Stimulated activated CD4-positive, alpha-beta T cell treated with anti-CD3 and anti-CD28 coated beads, Interleukin-1b, Interleukin-23, amount 100 ng/mL, for 48 hours (primary cell): ENCODE results near the gene TAF11L6.
A peak's percentile ranks its signal among the peaks of the same experiment; 100 is the strongest.
"Not testable (repeated sequence)": the region's sequence is repeated elsewhere in the genome, so short reads cannot be mapped to it uniquely, and the experiment has no call there.

Source experiments
- DNase-seq: peaks from one replicate; pipeline ENCODE4 v3.0.0-alpha.2; 2020

Gene TAF11L6

DNA sequence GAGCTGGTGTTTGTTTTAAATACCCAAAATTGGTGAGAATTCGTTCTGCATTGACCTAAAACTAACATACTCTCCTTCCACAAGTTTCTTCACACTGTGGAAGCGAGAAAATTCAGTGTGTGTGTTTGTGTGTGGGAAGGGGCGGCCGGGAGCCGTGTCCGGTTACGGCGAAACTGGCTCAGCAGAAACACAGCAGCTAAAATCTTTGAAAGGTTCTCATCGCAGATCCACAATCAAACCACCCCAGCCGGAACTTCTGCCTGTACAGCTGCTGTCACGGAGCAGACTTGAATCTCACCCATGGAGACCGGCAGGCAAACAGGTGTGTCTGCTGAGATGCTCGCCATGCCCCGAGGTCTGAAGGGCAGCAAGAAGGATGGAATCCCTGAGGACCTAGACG lies at the start of gene TAF11L6:
Gene TAF11L6, plus strand, starts transcription at position 301 of the 400 bp plus-strand sequence.
- not testable (repeated sequence) for DNase-seq

DNA sequence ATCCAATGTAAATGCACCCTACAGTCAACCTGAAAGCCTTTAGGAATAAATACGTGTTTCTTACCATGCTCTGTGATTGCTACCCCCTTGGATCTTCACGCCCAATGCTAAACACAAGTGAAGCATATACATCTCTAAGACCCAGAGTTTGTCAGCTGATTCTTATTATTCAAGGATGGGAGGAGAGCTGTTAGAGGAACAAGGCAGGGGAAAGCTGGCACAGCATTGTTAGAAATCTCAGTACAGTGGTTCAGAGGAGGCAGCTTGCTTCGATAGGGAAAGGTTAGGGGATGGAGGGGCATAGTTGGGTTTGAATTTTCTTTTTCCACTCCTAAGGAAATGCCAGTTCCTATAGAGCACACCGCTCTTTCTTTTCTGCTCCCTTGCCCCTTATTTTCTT lies 47.1 kb upstream of the TAF11L6 start:
- DNase-seq, result no peak

DNA sequence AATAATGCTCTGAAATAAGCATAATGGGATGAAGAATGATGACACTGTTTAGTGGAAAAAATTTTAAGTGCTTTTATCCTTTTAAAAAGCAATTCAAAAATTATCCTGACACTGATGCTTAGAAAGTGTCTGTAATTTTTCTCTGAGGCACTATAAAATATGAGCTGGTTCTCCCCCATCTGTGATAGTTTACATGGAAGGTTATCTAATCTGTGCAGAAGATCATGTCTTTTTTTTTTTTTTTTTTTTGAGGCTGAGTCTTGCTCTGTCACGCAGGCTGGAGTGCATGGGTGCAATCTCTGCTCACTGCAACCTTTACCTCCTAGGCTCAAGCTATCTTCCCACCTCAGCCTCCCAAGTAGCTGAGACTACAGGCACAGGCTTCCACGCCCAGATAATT lies 45.7 kb upstream of the TAF11L6 start:
- no peak for DNase-seq

DNA sequence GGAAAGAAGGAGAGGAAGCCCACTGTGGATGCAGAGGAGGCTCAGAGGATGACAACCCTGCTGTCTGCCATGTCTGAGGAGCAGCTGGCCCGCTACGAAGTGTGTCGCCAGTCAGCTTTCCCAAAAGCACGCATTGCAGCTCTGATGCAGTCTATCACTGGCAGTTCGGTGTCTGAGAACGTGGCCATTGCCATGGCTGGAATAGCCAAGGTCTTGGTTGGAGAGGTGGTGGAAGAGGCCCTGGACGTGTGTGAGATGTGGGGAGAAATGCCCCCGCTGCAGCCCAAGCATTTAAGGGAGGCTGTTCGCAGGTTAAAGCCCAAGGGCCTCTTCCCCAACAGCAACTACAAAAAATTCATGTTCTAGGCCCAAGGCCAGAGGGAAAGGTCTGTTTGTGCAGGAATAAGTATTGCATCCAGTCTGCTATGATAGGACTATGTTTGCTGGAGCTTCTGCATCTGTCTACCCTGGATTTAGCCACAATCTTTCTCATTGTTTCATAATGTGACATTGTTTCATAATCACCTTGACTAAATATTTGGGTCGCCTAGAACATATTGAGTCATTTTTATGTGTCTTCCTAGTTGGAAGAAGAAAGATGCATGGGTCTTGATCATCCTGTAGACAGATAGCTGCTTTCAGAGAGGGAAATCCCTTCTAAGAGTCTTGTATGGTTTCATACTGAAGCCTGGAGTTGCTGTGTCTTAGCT lies 41.9 kb upstream of the TAF11L6 start:
- DNase-seq, result not testable (repeated sequence)

DNA sequence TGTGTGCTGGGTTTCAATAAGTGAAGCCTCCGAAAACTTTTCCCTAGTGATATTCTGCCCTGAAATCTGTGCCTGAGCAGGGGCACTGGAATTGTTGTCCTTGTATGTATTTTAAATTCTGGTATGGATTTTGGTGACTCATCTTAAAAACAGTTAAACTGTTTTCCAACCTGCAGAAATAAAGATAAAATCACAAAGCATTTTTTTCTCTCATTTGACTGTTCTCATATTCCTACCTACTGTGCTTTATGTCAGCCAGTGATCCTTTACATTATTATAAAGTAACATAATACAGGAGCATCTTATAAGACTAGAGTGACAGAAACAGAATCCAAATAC lies 41.3 kb upstream of the TAF11L6 start:
- no peak for DNase-seq

DNA sequence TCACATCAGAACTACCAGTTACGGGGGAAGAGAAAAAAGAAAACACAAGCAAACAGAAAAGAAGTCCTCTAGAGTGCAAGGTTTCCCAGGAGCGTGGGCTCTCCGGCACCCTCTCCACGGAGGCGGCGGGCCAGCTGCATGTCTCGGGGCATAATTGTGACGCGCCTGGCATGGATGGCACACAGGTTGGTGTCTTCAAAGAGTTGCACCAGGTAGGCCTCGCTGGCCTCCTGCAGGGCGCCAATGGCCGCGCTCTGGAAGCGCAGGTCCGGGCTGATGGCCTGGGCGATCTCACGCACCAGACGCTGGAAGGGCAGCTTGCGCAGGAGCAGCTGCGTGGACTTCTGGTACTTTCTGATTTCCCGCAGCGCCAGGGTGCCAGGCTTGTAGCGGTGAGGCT lies 37.2 kb upstream of the TAF11L6 start:
- not testable (repeated sequence) for DNase-seq

DNA sequence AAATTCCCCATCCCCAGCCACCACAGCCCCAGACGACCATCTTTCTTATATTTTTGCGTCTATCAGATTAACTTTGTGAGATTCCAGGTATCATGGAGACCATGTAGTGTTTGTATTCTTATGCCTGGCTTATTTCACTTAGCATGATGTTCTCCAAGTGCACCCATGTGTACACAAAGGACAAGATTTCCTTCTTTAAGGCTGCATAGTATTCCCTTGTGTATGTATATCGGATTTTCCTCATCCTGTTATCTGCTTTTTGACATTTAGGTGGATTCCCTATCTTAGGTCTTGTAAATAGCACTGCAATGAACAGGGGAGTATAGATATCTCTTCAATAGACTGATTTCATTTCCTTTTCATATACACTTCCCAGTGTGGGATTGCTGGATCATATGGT lies 35.7 kb upstream of the TAF11L6 start:
- no peak for DNase-seq

DNA sequence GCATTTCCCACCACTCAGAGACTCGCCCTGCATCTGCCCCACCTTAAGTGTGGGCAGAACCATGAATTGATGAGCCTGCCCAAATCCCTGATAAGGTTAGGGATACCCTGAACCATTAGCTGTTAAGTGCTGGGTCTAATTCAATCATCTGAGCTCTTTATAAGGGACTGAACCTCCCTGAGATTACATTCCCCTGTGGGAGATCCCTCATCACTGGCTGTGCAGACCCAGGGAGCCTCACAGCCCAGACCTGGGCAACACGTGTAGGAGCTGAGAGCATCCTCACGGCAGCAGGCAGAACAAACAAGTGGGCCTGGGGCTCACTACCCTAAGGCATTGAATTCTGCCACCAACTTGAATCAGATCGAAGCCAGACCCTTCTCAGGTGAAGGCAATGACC lies 31.0 kb upstream of the TAF11L6 start:
- no peak for DNase-seq

DNA sequence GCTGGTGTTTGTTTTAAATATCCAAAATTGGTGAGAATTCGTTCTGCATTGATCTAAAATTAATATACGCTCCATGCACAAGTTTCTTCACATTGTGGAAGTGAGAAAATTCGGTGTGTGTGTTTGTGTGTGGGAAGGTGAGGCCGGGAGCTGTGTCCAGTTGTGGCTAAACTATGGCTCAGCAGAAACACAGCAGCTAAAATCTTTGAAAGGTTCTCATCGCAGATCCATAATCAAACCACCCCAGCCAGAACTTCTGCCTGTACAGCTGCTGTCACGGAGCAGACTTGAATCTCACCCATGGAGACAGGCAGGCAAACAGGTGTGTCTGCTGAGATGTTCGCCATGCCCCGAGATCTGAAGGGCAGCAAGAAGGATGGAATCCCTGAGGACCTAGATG lies 30.5 kb upstream of the TAF11L6 start, which contains the start of gene TAF11L2:
Gene TAF11L2, plus strand, starts transcription at position 301 of the 400 bp plus-strand sequence.
- not testable (repeated sequence) for DNase-seq

DNA sequence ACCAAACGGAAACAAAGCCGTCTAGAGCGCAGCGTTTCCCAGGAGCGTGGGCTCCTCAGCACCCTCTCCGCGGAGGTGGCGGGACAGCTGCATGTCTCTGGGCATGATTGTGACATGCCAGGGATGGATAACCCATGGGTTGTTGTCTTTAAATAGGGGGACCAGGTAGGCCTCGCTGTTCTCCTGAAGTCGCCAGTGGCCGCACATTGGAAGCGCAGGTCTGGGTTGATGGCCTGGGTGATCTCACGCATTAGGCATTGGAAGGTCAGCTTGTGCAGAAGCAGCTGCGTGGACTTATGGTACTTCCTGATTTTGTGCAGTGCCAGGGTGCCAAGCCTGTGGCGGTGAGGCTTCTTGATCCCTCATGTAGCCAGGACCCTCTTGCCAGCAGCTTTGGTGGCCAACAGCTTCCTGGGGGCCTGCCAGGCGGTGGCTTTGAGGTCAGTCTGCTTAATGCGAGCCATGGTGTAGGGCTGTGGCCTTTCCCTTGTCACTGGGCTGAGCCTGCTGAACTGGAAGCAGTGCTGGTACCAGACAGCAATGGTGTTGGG lies 16.6 kb upstream of the TAF11L6 start:
- no peak for DNase-seq

DNA sequence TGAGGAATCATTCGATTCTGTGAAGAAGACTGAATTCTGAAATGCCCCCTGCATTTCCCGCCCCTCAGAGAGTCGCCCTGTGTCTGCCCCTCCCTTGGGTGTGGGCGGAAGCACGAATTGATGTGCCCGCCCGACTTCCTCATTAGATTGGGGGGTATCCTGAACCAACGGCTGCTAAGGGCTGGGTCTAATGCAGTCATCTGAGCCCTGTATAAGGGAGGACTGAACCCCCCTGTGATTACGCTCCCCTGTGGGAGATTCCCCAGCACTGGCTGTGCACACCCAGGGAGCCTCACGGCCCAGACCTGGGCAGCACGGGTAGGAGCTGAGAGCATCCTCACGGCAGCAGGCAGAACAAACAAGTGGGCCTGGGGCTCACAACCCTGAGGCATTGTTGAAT lies 10.9 kb upstream of the TAF11L6 start:
- DNase-seq, result peak; percentile 6

DNA sequence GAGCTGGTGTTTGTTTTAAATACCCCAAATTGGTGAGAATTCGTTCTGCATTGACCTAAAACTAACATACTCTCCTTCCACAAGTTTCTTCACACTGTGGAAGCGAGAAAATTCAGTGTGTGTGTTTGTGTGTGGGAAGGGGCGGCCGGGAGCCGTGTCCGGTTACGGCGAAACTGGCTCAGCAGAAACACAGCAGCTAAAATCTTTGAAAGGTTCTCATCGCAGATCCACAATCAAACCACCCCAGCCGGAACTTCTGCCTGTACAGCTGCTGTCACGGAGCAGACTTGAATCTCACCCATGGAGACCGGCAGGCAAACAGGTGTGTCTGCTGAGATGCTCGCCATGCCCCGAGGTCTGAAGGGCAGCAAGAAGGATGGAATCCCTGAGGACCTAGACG lies 10.4 kb upstream of the TAF11L6 start, which contains the start of gene TAF11L3:
Gene TAF11L3, plus strand, starts transcription at position 301 of the 400 bp plus-strand sequence.
- DNase-seq, result not testable (repeated sequence)

DNA sequence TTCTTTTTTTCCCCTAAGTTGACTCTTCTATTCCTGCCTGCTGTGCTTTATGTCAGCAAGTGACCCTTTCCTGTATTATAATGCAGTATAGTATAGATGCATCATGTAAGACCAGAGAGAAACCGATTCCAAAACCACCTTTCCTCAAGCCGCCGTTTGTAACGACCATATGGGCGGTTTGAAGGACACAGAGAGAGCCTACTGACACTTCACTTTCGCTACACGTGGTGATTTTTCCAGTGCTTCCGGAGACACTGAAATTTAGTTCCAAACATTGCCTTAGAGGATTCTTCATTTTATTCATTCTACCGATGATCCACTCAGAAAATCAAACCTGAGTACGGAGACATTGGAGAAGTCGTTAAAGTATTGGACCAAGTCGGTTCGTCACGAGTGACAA lies 9.0 kb upstream of the TAF11L6 start:
- not testable (repeated sequence) for DNase-seq

DNA sequence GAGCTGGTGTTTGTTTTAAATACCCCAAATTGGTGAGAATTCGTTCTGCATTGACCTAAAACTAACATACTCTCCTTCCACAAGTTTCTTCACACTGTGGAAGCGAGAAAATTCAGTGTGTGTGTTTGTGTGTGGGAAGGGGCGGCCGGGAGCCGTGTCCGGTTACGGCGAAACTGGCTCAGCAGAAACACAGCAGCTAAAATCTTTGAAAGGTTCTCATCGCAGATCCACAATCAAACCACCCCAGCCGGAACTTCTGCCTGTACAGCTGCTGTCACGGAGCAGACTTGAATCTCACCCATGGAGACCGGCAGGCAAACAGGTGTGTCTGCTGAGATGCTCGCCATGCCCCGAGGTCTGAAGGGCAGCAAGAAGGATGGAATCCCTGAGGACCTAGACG lies 7.0 kb upstream of the TAF11L6 start, which contains the start of gene TAF11L4:
Gene TAF11L4, plus strand, starts transcription at position 301 of the 400 bp plus-strand sequence.
- DNase-seq, result not testable (repeated sequence)

DNA sequence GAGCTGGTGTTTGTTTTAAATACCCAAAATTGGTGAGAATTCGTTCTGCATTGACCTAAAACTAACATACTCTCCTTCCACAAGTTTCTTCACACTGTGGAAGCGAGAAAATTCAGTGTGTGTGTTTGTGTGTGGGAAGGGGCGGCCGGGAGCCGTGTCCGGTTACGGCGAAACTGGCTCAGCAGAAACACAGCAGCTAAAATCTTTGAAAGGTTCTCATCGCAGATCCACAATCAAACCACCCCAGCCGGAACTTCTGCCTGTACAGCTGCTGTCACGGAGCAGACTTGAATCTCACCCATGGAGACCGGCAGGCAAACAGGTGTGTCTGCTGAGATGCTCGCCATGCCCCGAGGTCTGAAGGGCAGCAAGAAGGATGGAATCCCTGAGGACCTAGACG lies 3.5 kb upstream of the TAF11L6 start, which contains the start of gene TAF11L5:
Gene TAF11L5, plus strand, starts transcription at position 301 of the 400 bp plus-strand sequence.
- DNase-seq, result not testable (repeated sequence)

DNA sequence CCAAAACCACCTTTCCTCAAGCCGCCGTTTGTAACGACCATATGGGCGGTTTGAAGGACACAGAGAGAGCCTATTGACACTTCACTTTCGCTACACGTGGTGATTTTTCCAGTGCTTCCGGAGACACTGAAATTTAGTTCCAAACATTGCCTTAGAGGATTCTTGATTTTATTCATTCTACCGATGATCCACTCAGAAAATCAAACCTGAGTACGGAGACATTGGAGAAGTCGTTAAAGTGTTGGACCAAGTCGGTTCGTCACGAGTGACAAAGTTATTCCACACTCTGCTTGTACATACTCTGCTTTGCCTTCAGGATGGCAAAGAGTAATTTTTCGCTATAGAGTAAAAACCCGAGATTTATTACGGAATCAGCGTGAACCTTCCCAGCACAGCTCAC lies 2.0 kb upstream of the TAF11L6 start:
- not testable (repeated sequence) for DNase-seq
